TTC549 (cell line): ENCODE data around the gene SCRG1.

Source experiments
- FAIRE-seq: peaks from 2 replicates; lab custom pipeline; 2012; peaks lifted over from hg19 to GRCh38; lab: Jason Lieb, UNC

SCRG1 gene

GRCh38 chr4:173360587-173361221, 38.2 kb downstream of the SCRG1 start:
- peak; percentile 71 for FAIRE-seq

GRCh38 chr4:173357939-173358338, 41.0 kb downstream of the SCRG1 start:
- FAIRE-seq, result no peak

GRCh38 chr4:173347467-173347866, 51.4 kb downstream of the SCRG1 start:
- FAIRE-seq, result no peak

GRCh38 chr4:173346074-173346473, 52.8 kb downstream of the SCRG1 start:
- no peak for FAIRE-seq

GRCh38 chr4:173345648-173346047, 53.3 kb downstream of the SCRG1 start:
- no peak for FAIRE-seq

DNA sequence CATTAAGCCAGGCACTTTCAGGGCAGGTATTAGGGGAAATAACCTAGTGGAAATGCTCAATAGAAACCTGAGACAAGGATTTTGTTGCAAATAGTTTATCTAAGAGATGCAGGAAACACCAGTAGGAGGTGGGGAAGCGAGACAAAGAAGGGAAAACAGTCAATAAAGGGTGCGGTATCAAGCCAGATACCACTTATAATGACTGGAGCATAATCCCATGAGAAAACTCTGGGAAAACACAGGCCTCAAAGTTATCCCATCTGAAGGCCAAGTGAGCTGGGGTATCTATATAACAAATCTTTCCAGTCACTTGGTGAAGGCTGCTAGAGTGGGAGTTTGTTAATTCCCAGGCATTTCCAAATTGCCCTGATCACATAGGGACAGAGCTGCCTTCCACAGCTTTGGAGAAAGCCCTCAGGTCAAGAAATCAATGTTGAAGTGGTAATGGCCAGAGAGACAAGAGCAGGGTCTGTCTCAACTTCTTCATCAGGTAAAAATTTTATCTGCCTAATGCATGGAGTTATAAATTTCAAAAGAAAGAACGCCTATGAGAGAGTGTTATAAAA, 55.0 kb downstream of the SCRG1 start:
- FAIRE-seq, result no peak

DNA sequence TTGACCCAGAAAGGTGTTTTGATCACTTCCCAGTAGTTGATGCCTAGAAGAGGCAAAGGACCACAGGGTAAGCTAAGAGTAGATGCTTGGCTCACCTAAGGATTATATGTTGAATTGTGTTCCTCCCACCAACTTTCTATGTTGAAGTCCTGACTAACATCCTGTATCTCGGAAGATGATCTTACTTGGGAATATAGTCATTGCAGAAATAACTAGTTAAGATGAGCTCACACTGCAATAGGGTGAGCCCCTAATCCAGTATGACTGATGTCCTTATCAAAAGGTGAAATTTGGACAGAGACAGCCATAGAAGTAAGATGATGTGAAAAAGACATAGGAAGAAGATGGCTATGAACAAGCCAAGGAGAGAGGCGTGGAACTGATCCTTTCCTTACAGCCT, 61.5 kb downstream of the SCRG1 start:
- FAIRE-seq, result no peak

DNA sequence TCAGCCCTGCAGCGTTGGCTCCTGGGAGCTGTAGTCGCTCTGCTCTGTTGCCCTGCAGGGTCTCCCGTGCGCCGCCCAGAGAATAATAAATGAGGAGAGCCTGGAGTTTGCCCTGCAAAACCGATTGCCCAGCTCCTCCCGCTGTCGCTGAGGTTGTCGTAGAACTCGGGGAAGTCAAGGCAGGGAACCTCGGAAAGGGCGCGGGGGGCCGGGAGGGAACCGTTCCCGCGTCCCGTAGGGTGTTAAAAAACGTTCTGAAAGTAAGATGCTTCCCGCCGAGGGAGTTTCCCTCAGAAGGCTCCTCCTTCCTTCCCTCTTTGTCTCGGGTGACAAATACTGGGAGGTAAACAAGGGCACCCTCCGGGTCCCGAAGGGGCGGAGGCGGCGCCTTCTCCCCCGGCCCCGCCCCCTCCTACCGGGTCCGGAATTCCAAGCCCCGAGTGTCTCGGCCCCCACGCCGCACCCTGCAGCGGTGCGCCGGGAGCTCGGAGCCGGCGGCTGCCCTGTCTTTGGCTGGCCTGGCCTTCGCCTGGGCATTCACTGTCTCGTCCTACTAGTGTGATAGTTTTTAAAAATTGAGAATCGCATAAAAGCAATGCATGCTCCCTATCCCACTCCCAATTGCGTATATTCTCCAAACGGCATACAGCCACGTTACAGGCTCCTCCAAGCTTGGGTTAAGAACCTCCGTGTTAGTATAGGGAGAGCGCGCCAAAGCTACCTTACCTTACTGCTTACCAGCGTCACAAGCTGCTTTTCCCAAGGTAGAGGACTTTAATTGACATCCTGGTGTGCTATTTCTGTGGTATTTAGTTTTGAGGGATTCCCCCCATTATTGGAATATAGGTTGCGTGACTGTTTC, 63.8 kb downstream of the SCRG1 start:
- FAIRE-seq, result no peak
